ENCODE results near the gene SMCHD1.

- TF ChIP-seq CTCF (IDR thresholded peaks at IDR 0.05) (no peak), POLR2A (IDR thresholded peaks at IDR 0.05) (no peak)
Measured at GRCh38 chr18:2707551-2708168, 52.1 kb downstream of the SMCHD1 start.

Data from lower leg skin (tissue), 3 donors.